HG03442 (cell line): ENCODE measurements around the gene NRG3.

Experiments
- ATAC-seq: cut with Tn5 transposase; IDR thresholded peaks from one replicate; pipeline ENCODE4 v1.9.1; 2021; ENCODE audit warnings: mild to moderate bottlenecking, moderate library complexity; ENCODE audit not compliant: unreplicated experiment

The NRG3 gene

GRCh38 chr10:82768040-82768439, 893.0 kb downstream of the NRG3 start:
- ATAC-seq, result no peak

GRCh38 chr10:82778908-82779307, 903.9 kb downstream of the NRG3 start:
- no peak for ATAC-seq

GRCh38 chr10:82796510-82796909, 921.5 kb downstream of the NRG3 start:
- ATAC-seq, result no peak

GRCh38 chr10:82801289-82801688, 926.3 kb downstream of the NRG3 start:
- ATAC-seq, result no peak

- ATAC-seq, result no peak
Measured at GRCh38 chr10:82811621-82812020, 936.6 kb downstream of the NRG3 start.

GRCh38 chr10:82813856-82814255, 938.9 kb downstream of the NRG3 start:
- ATAC-seq, result no peak

- ATAC-seq, result no peak
Measured at GRCh38 chr10:82814635-82815034, 939.6 kb downstream of the NRG3 start.

- no peak for ATAC-seq
Measured at GRCh38 chr10:82815680-82816079, 940.7 kb downstream of the NRG3 start.

- ATAC-seq, result no peak
Measured at GRCh38 chr10:82817676-82818422, 942.9 kb downstream of the NRG3 start.

GRCh38 chr10:82821043-82821442, 946.0 kb downstream of the NRG3 start:
- no peak for ATAC-seq

GRCh38 chr10:82826132-82826531, 951.1 kb downstream of the NRG3 start:
- ATAC-seq, result no peak

- ATAC-seq, result no peak
Measured at GRCh38 chr10:82827901-82828300, 952.9 kb downstream of the NRG3 start.

GRCh38 chr10:82847242-82847641, 972.2 kb downstream of the NRG3 start:
- ATAC-seq, result no peak

- no peak for ATAC-seq
Measured at GRCh38 chr10:82850191-82850590, 975.2 kb downstream of the NRG3 start.

GRCh38 chr10:82856957-82857613, 982.1 kb downstream of the NRG3 start:
- no peak for ATAC-seq

GRCh38 chr10:82861889-82862288, 986.9 kb downstream of the NRG3 start:
- ATAC-seq, result no peak

GRCh38 chr10:82865366-82865765, 990.4 kb downstream of the NRG3 start:
- no peak for ATAC-seq

- ATAC-seq, result no peak
Measured at GRCh38 chr10:82866424-82867020, 991.5 kb downstream of the NRG3 start.

- ATAC-seq, result no peak
Measured at GRCh38 chr10:82867056-82867455, 992.1 kb downstream of the NRG3 start.

GRCh38 chr10:82874671-82875070, 999.7 kb downstream of the NRG3 start:
- no peak for ATAC-seq

- no peak for ATAC-seq
Measured at GRCh38 chr10:82880776-82881290, 1005.8 kb downstream of the NRG3 start.

- ATAC-seq, result no peak
Measured at GRCh38 chr10:82882722-82883121, 1007.7 kb downstream of the NRG3 start.
